GM18511 (cell line): ENCODE results near the gene GPR85.
"Not testable (repeated sequence)": the region's sequence is repeated elsewhere in the genome, so short reads cannot be mapped to it uniquely, and the experiment has no call there.

ENCODE experiments used
- ATAC-seq: cut with Tn5 transposase; IDR thresholded peaks from one replicate; pipeline ENCODE4 v1.9.1; 2021; ENCODE audit warnings: mild to moderate bottlenecking, moderate library complexity; ENCODE audit not compliant: unreplicated experiment

GPR85 gene

GRCh38 chr7:113084496-113085172 is 2.0 kb downstream of the GPR85 start:
- ATAC-seq, result no peak

DNA sequence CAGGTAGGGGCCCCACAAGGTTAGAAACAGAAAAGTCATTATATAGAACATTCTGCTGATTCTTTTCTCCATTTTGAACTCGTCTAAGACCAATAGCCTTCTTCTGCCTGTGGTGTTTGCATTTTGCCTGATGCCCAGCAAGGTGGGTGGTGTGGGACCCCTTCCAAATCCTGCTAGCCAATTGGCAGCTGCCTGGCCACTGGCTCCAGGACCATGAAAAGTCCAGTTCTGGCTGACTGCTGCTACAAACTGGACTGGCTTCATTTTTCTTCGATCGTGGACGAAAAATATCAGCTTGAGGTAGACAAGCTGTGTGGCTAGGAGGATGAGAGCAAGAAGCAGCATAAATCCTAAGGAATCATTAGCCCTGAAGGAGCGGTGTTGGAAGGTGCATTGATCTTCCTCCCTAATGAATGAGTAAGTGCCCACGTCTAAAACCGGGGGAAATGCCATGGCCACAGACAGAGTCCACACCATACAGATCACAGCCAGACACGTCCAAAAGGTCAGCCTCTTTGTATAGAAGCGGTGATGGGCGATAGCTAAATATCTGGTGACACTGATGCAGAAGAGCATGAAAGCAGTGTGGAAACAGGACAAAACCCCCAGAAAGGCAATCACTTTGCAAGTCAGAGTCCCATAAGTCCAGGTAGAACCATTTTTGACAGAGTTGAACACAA is 2.7 kb downstream of the GPR85 start:
- ATAC-seq, result no peak

- ATAC-seq, result peak; percentile 65
Observed at GRCh38 chr7:113083132-113083815, 3.4 kb downstream of the GPR85 start.

DNA sequence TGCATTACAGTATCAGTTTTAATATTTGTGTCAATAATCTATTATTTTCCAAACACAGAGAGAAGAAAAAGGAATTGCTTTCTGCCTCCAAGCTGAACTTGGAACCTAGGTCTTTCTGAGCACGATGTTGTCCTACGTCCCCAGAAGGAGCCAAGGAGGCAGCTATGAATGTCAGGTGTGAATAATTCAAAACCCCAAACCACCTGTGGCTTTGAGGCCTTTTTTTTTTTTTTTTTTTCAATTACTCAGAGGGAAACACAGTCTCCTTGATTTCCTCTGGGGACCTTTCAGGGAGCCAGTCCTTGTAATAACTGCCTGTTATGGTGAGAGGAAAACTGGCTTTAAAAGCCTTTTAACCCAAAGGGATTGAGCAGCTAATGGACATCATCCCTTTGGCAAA is 8.3 kb downstream of the GPR85 start:
- no peak for ATAC-seq

- no peak for ATAC-seq
Observed at GRCh38 chr7:113076703-113077102, 9.9 kb downstream of the GPR85 start.

DNA sequence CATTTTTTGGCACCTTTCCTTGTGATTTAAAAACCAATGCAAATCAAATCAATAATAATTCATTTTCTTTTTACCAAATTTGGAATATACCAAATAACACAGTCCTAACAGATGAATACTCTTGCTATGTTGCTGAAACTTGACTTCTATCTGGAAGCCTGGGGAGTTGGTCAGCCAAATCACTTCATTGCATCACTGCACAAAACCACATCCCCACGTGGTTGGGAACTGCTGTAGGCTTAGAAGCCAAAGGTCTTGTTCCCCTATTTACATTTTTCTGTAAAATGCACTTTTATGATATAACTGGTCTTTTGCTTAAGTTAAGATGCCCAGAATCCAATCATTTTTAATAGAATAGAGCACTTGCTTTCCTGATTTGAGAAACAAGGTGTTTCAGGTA is 15.2 kb downstream of the GPR85 start:
- peak; percentile 87 for ATAC-seq

DNA sequence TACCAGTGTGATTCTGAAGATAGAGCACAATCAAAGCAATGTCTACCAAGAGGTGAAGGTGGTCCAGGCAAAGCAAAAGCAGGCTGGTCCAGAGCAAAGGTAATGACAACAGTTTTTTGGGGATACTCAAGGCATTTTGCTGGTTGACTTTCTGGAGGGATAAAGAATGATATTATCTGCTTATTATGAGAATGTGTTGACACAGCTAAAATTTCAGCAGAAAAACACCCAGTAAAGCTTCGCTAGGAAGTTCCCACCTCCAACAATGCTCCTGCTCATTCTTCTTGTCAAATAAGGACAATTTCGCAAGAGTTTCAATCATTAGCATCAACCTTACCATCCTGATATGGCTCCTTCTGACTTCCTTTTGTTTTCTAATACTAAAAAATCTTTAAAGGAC is 24.1 kb downstream of the GPR85 start:
- ATAC-seq, result no peak

DNA sequence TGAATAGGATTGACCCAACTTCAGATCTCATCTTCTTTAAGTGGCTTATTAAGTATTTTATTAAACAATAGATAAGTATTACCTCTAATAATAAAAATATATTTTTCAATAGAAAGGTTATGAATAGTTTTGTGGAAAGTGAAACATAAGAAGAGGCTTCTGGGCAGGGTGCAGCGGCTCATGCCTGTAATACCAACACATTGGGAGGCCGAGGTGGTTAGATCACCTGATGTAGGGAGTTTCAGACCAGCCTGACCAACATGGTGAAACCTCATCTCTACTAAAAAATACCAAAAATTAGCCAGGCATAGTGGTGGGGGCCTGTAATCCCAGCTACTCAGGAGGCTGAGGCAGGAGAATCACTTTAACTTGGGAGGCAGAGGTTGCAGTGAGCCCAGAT is 26.5 kb downstream of the GPR85 start:
- peak; percentile 84 for ATAC-seq

- ATAC-seq, result no peak
Observed at GRCh38 chr7:113054938-113055337, 31.7 kb downstream of the GPR85 start.

DNA sequence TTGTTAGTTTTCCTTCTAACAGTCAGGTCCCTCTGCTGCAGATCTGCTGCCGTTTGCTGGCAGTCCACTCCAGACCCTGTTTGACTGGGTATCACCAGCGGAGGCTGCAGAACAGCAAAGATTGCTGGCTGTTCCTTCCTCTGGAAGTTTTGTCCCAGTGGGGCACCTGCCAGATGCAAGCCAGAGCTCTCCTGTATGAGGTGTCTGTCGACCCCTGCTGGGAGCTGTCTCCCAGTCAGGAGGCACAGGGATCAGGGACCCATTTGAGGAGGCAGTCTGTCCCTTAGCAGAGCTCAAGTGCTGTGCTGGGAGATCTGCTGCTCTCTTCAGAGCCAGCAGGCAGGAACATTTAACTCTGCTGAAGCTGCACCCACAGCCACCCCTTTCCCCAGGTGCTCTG is 32.4 kb downstream of the GPR85 start:
- not testable (repeated sequence) for ATAC-seq

GRCh38 chr7:113049221-113049620 is 37.4 kb downstream of the GPR85 start:
- ATAC-seq, result not testable (repeated sequence)

DNA sequence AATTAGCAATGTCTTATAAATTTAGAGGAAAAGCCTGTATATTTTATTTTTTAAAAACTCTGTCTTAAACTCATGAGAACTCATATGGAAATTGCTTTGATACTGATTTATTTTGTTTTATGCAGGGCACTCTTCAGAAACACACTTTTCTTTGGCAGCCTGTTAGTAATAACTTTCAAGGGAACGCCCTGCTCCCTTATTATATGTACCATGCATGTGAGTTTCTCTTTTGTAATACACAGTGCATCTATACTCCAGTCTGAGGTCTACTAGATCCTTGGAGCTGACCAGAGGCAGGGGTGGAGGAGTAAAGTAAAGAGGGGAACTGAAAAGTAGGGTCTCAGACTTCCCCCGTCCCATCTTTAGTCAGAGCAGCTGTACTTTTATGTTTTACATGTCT is 40.2 kb downstream of the GPR85 start:
- no peak for ATAC-seq

- no peak for ATAC-seq
Observed at GRCh38 chr7:113045379-113045778, 41.2 kb downstream of the GPR85 start.

GRCh38 chr7:113044394-113044793 is 42.2 kb downstream of the GPR85 start:
- no peak for ATAC-seq

- no peak for ATAC-seq
Observed at GRCh38 chr7:113040849-113041248, 45.8 kb downstream of the GPR85 start.

DNA sequence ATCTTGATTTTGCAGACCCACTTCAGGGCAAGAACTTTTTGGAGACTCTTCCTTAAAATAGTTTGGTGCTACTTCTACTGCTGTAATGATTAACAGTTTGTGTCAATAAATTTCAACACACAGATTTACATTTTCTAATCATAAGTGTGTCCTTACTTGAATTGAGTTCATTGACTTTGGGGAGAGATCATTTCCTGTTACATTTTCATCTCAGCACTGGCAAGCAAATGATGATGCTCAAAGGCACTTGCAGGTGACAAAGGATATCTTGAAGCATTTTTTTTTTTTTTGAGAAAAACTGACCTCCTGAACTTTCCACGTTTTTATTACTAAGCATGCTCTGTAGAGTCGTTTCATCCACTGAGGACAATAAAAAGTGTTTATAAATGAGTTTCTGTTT is 52.7 kb downstream of the GPR85 start:
- ATAC-seq, result no peak
